Measurements from ENCODE around the gene RBKS. TPM values are rescaled to one million over a fixed set of nuclear protein-coding genes. Genes with fewer than 3 reads are reported as not detected.

RBKS gene
- total and polyA plus RNA-seq, 2 of the 8 experiments (the other 6 are each of a cell fraction or from before 2014, with no cell fraction given): 1.1 to 1.5 TPM

DNA sequence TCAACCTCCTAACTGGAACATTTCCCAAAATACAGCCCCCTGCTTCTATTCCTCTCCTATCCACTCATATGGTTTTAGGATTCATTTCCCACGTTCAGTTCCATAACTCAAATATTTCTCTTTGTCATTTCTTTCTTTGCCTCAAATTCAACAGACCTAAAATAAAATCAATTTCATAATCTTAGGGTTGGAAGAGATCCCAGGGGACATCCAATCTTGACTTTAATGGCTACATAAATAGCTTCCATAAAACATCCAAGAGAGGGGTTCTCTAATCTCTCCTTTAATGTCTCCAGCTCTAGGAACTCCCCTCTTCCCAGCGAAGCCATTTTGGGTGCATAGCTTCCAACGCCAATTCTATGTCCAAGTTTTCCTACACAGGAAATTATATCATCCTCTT, 33.8 kb downstream of the RBKS start:
- H4K5ac ChIP-seq (ENCODE audit: insufficient read length, low read depth, low read length): no peak overlapping the region
- H4K20me1 ChIP-seq (replicated peaks in 1 of 2; ENCODE audit: control insufficient read depth in 1 of 2, insufficient read depth in 2 of 2, low read length in 2 of 2): no peaks in the 10 kb centered on the region
- no peak for TF ChIP-seq SP4 (IDR thresholded peaks at IDR 0.05; ENCODE audit: low read length)
- no peak for TF ChIP-seq HDAC2 (IDR thresholded peaks at IDR 0.05; ENCODE audit: borderline replicate concordance in 1 of 2, low read depth in 2 of 2, low read length in 2 of 2)
- TF ChIP-seq CREB1 (IDR thresholded peaks at IDR 0.05): no peak
- TF ChIP-seq SP2 (IDR thresholded peaks at IDR 0.05; ENCODE audit: low read length): no peak
- no peak for TF ChIP-seq SIX5 (IDR thresholded peaks at IDR 0.05; ENCODE audit: low read depth, low read length)
- no peak for TF ChIP-seq TAF7 (optimal IDR thresholded peaks at IDR 0.05; ENCODE audit: borderline replicate concordance, low read depth, low read length)
- TF ChIP-seq SRF (IDR thresholded peaks at IDR 0.05; ENCODE audit: low read depth, low read length): no peak
- 87% methylated on average over 3 of the region's 3 CpGs; no CpG with 5 or more reads in 1 of the 2 experiments for WGBS, 2 experiments (ENCODE audit: extremely low coverage in 1 of 2, insufficient coverage in 1 of 2, insufficient read length in 1 of 2, insufficient replicate concordance in 2 of 2, low coverage in 1 of 2, low lambda C conversion rate in 2 of 2, missing lambda C conversion rate in 1 of 2)
- H2BK15ac ChIP-seq (ENCODE audit: low read length): no peak overlapping the region
- no peak overlapping the region for H3K56ac ChIP-seq (replicated peaks; ENCODE audit: insufficient read length, low read depth, low read length)
- no peaks in the 10 kb centered on the region for H3K79me1 ChIP-seq (ENCODE audit: low read depth, low read length)
- H3K9me3 ChIP-seq (ENCODE audit: insufficient read depth in 2 of 2, low read depth in 1 of 2, low read length in 1 of 2): peaks cover 6 to 11% of the 10 kb centered on the region in 2 experiments; a peak in 3 of 4 replicates
- no peak overlapping the region for H4K8ac ChIP-seq (ENCODE audit: extremely low read depth, insufficient read depth, low read length)
- no peaks in the 10 kb centered on the region for H3K23me2 ChIP-seq (ENCODE audit: low read depth, low read length)
- no peak overlapping the region for H3K18ac ChIP-seq (ENCODE audit: extremely low read depth, low read length)
- H2BK120ac ChIP-seq (replicated peaks; ENCODE audit: low read depth, low read length): no peak overlapping the region
- H3K79me2 ChIP-seq (ENCODE audit: control insufficient read depth in 1 of 2, insufficient read depth in 2 of 2, low read length in 2 of 2): no peaks in the 10 kb centered on the region
- no peak overlapping the region for H2AFZ ChIP-seq (ENCODE audit: low read length)
- H4K91ac ChIP-seq (replicated peaks; ENCODE audit: insufficient read length, low read length): no peak overlapping the region
- H3K36me3 ChIP-seq (ENCODE audit: control insufficient read depth in 2 of 4, insufficient read depth in 4 of 4, low read length in 3 of 4): no peaks in the 10 kb centered on the region
- no peak overlapping the region for H3K27ac ChIP-seq (ENCODE audit: low read depth, low read length)
- ChIA-PET POLR2A (ENCODE audit: partially characterized antibody) (no interaction called here), CTCF (ENCODE audit: partially characterized antibody) (interaction anchor here (1.1 kb wide), 1 partner anchor 17 kb away, joined by 3 read pairs; no protein-coding TSS in a partner anchor)
- H3K4me1 ChIP-seq (replicated peaks in 1 of 4; ENCODE audit: control insufficient read depth in 3 of 4, insufficient read depth in 4 of 4, low read length in 3 of 4): no peaks in the 10 kb centered on the region
- no peak overlapping the region for H3K9ac ChIP-seq (replicated peaks in 1 of 4; ENCODE audit: extremely low read depth in 1 of 4, low read depth in 3 of 4, low read length in 3 of 4)
- H3K23ac ChIP-seq (ENCODE audit: insufficient read length): no peak overlapping the region
- no peaks in the 10 kb centered on the region for H3K27me3 ChIP-seq (replicated peaks in 1 of 4; ENCODE audit: control insufficient read depth in 3 of 4, extremely low read depth in 1 of 4, insufficient read depth in 3 of 4, low read length in 3 of 4)
- no peak overlapping the region for H2BK20ac ChIP-seq (ENCODE audit: low read length)
- H3K14ac ChIP-seq (ENCODE audit: insufficient read length): no peak overlapping the region
- H3K4ac ChIP-seq (replicated peaks; ENCODE audit: insufficient read length, low read depth, low read length): no peak overlapping the region
- DNase-seq (ENCODE audit: low read depth in 1 of 2, low spot score in 2 of 2): no peak
- H2BK12ac ChIP-seq (ENCODE audit: low read depth, low read length): no peak overlapping the region
- no peak for FAIRE-seq
- no peak overlapping the region for H3K4me3 ChIP-seq (ENCODE audit: extremely low read depth in 1 of 4, insufficient read depth in 2 of 4, low read depth in 3 of 4, low read length in 4 of 4)
- H2BK5ac ChIP-seq (ENCODE audit: low read depth, low read length): no peak overlapping the region
- no peak overlapping the region for H3K4me2 ChIP-seq (ENCODE audit: insufficient read depth in 1 of 2, low read depth in 2 of 2, low read length in 2 of 2)
- no peak overlapping the region for H2AK5ac ChIP-seq (ENCODE audit: low read depth, low read length)

Data from H1 (cell line).